Stimulated activated CD8-positive, alpha-beta memory T cell treated with anti-CD3 and anti-CD28 coated beads, Interleukin-7, amount 100 ng/mL, for 48 hours (primary cell): ENCODE measurements around the gene IGF2R.
"Not testable (repeated sequence)": the region's sequence is repeated elsewhere in the genome, so short reads cannot be mapped to it uniquely, and the experiment has no call there.

ENCODE experiments used
- DNase-seq, 2 donors: peaks; one replicate each; pipeline ENCODE4 v3.0.0-alpha.2; 2020; ENCODE audit warnings: low read depth in 1 of 2; ENCODE audit errors: extremely low read depth in 1 of 2

Gene IGF2R, protein sequence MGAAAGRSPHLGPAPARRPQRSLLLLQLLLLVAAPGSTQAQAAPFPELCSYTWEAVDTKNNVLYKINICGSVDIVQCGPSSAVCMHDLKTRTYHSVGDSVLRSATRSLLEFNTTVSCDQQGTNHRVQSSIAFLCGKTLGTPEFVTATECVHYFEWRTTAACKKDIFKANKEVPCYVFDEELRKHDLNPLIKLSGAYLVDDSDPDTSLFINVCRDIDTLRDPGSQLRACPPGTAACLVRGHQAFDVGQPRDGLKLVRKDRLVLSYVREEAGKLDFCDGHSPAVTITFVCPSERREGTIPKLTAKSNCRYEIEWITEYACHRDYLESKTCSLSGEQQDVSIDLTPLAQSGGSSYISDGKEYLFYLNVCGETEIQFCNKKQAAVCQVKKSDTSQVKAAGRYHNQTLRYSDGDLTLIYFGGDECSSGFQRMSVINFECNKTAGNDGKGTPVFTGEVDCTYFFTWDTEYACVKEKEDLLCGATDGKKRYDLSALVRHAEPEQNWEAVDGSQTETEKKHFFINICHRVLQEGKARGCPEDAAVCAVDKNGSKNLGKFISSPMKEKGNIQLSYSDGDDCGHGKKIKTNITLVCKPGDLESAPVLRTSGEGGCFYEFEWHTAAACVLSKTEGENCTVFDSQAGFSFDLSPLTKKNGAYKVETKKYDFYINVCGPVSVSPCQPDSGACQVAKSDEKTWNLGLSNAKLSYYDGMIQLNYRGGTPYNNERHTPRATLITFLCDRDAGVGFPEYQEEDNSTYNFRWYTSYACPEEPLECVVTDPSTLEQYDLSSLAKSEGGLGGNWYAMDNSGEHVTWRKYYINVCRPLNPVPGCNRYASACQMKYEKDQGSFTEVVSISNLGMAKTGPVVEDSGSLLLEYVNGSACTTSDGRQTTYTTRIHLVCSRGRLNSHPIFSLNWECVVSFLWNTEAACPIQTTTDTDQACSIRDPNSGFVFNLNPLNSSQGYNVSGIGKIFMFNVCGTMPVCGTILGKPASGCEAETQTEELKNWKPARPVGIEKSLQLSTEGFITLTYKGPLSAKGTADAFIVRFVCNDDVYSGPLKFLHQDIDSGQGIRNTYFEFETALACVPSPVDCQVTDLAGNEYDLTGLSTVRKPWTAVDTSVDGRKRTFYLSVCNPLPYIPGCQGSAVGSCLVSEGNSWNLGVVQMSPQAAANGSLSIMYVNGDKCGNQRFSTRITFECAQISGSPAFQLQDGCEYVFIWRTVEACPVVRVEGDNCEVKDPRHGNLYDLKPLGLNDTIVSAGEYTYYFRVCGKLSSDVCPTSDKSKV (N-terminal part only)

DNA sequence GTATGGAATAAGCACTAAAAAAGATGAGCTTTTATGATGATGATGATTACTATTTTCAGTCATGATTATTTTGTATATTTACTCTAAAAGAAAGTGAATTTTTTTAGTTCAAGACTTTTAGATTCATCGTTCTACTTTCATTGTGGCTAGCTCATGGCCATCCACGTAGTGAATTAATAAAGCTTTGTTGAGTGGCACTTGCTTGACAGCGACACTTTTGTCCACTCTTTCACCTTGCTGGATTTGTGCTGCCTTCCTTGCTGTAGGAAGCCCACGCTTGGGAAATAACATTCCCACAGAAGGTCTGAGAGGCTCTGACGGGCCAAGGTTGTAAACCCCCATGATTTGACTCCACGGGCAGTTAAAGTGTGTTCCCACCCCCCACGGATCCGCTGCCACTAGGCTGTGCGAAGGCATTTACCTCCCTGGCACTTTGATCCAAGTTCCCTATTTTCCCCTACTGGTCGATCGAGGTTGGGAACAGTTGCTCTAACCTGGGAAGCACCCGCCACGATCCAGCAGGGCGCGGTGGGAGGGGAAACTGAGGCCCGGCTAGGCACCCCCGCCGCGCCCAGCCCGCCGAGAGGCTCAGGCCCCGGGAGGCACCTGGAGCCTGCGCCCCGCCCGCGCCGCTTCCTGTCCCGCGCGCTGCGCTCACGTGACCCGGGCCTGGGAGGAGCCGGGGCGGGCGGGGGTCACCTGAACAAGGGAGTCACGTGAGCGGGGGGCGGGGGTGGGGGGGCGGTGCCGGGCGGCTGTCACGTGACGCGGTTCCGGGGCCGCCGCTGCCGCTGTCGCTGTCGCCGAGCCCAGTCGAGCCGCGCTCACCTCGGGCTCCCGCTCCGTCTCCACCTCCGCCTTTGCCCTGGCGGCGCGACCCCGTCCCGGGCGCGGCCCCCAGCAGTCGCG is at the start of gene IGF2R:
Gene IGF2R, plus strand, starts transcription at position 788 of the 909 bp plus-strand sequence. CDS start 165 bp downstream, outside the sequence.
- DNase-seq = peak; percentile 90 to 91

- no peak for DNase-seq
These were observed 49.1 kb upstream of the IGF2R start for GRCh38 chr6:159919800-159920199.

DNA sequence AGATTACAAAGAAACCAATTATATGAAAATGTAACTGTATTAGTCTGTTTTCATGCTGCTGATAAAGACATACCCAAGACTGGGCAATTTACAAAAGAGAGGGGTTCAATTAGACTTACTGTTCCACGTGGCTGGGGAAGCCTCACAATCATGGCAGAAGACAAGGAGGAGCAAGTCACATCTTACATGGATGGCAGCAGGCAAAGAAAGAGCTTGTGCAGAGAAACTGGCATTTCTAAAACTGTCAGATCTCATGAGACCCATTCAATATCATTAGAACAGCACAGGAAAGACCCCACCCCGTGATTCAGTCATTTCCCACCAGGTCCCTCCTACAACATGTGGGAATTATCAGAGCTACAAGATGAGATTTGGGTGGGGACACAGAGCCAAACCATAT is 44.7 kb upstream of the IGF2R start:
- not testable (repeated sequence) for DNase-seq

DNA sequence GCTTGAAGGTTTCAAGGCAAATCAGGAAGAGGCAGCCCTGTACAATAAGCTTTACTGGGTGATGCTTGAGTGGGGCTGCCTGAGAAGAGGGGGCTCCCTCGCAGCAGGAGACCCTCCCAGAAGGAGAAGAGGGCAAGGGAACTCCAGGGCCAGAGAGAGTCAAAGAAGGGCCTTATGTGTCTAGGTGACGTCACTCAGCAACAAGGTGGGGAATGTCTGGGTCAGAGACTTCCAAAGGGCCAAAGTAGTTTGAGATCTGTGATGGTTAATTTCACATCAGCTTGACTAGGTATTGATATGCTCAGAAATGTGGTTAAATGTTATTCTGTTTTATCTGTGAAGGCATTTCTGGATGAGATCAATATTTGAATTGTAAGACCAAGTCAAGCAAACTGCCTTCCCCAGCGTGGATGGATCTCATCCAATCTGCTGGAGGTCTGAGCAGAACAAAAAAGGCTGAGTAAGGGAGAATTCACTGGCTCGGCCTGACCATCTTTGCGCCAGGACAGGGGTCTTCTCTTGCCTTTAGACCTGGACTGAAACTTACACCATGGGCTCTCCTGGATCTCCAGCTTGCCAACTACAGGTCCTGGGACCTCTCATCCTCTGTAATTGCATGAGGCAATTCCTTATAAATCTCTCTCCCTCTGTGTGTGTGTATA is 42.2 kb upstream of the IGF2R start:
- DNase-seq = no peak

DNA sequence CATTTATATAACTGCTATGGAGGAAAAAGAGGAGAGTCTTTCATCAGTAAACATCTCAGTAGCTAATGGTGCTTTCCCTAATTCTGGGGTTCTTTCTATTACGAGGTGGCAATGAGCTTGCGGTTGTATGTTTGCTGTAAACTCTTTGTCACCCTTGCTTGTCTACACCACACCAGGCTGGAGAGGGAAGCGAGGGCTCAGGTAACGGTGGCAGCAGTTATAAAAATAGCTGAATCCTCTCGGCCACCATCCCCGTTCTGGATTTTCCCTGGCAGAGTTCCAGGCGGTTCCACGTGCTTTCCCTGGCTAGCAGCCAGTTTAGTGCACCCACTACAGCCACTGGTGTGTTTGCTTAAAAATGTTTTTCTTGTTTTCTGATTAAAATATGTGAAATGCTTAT is 39.1 kb upstream of the IGF2R start:
- DNase-seq = no peak

GRCh38 chr6:159931112-159931511 is 37.8 kb upstream of the IGF2R start:
- peak in 1 of 2 donors; percentile 25 for DNase-seq

GRCh38 chr6:159931846-159932245 is 37.0 kb upstream of the IGF2R start:
- no peak for DNase-seq

DNA sequence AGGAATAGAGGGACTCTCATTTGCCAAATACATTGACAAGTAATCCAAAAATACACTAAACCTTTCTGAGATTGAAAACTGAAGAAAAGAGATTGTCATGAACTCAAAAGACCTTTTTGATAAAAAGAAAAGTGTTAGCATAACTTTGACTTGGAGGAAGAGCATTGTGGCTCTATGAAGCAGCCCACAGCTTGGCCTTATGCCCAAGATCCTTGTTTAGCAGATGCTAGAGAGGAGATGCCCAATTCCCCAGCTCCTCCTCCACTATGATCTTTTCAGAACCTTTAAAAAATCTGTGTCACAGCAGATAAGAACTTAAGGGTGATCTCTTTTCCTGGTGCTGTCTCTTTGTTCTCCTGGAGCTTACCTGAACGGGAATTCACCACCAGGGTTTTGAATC is 35.8 kb upstream of the IGF2R start:
- DNase-seq = no peak

DNA sequence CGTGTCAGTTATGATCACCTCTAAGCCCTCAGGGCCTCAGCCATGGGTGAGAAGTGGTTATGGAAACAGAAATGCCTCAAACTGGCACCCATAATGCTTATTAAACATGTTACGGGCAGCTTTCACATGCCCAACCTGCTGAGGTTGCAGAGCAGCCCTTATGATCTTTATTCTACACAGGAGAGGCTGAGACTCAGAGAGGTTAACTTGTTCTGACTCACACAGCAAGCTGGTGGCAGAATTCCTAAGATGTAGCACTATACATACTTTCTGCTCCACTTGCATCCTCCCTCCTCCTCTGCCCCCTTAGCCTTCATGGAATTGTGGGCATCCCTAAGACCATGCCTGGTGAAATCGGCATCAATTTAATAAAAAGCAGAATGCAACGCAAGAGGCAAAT is 34.7 kb upstream of the IGF2R start:
- DNase-seq = no peak

GRCh38 chr6:159935065-159935464 is 33.8 kb upstream of the IGF2R start:
- DNase-seq = no peak

DNA sequence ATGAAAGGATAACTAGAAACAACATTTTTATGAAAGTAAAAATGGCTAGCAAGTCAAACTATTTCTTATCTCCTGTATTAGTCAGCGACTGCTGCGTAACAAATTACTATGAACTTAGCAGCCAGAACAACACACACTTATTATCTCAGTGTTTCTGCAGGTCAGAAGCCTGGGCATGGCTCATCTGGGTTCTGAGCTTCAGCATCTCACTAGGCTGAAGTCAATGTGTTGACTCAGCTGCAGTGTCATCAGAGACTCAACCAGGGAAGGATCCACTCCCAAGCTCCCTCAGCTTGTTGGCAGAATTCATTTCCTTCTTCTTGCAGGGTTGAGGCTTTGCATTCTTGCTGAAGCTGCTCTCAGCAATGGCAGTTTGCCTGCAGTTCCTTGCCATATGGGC is 33.2 kb upstream of the IGF2R start:
- DNase-seq = no peak

DNA sequence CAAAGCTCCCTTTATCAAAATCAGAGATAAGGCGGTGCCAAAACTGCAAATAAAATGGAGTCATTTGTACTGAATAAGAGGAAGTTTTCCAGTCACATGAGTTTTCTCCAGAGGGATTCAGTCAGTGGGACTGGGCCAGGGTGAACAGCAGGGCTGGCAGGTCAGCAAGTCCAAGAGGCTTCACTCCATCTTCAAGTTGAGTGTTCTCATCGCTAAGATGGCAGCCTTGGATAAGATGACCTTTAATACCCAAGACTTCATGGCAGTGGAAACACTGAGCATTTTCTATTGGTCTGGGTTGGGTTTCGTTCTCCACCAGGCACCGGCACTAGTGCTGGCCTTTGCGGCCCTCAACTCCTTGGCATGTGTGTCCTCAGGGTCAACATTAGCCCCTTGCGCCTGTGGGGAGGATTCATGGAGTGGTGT is 29.3 kb upstream of the IGF2R start:
- DNase-seq = no peak

DNA sequence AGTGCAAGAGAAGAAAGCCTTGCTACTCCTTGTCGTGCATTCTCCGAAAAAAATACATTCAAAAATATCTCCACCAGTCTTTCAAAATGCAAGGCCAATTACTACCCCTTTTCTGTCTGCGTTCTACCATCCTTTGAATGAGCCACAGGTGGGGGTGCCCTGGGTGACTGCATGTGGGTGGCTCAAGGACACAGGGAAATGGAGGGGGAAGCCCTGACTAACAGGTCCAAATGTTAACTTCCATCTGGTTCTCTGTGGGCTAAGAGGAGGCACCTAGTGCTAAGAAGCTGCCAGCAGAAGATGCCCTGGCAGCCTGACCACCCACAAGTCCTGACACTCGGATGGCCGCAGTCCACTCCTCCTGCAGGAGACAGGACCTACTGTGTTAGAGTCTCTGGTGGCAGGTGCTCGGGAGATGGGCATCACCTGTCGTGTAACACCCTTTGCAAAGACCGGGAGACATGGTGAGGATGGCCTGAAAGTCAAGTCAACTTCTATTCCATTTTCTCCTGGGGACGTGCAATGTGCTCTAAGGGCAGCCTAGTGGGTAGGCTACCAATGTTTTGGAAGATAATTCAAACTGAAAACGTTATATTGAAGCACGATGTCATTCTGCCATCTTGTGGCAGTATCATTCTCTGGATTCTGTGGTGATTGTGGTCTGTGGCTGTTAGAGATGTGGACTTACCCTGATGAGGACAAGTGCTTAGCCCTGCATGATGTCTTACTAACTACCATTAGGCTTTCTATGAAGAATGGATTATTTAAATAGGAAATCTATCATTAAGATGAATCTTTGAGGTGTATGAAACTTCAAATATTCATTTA is 27.4 kb upstream of the IGF2R start:
- peak in 1 of 2 donors; percentile 17 for DNase-seq

- no peak for DNase-seq
These were observed 25.7 kb upstream of the IGF2R start for GRCh38 chr6:159943101-159943632.

GRCh38 chr6:159943968-159944598 is 24.8 kb upstream of the IGF2R start:
- no peak for DNase-seq

- no peak for DNase-seq
These were observed 23.0 kb upstream of the IGF2R start for GRCh38 chr6:159945801-159946392.

GRCh38 chr6:159946912-159947311 is 22.0 kb upstream of the IGF2R start:
- no peak for DNase-seq
